ENCODE data around the gene MAN2B2.

The MAN2B2 gene

GRCh38 chr4:6595897-6596537, 21.0 kb downstream of the MAN2B2 start:
- no peak for DNase-seq

- DNase-seq, result no peak
Measured at GRCh38 chr4:6596948-6597347, 22.0 kb downstream of the MAN2B2 start.

DNA sequence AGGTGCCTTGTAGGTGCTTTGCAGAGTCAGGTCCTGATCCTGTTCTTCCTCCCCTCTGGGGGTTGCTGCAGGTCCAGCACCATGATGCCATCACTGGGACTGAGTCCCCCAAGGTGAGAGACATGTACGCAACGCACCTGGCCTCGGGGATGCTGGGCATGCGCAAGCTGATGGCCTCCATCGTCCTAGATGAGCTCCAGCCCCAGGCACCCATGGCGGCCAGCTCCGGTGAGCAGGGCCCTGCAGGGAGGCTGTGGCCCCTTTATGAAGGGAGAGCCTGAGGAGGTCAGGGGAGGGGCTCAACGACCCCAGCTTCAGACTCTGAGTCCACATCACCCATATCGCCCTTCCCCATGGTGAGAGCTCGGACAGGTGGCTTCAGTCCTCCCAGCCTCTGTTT, 23.1 kb downstream of the MAN2B2 start:
- DNase-seq, result no peak

GRCh38 chr4:6598641-6599040, 23.7 kb downstream of the MAN2B2 start:
- DNase-seq, result no peak

GRCh38 chr4:6601661-6602250, 26.8 kb downstream of the MAN2B2 start:
- DNase-seq, result no peak

DNA sequence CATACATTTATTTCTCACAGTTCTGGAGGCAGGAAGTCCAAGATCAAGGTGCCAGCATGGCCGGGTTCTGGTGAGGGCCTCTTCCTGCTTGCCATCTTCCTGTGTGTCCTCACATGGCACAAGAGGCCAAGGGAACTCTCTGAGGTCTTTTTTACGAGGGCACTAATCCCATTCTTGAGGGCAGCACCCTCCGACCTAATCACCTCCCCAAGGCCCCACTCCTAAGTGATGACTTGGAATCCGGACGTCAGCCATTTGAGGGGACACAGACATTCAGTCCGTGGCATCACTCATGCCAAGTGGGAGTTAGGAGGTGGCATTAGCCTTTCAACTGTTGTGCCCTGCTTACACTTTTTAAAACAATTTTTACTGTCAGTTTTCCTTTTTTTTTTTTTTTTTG, 27.3 kb downstream of the MAN2B2 start:
- DNase-seq, result no peak

DNA sequence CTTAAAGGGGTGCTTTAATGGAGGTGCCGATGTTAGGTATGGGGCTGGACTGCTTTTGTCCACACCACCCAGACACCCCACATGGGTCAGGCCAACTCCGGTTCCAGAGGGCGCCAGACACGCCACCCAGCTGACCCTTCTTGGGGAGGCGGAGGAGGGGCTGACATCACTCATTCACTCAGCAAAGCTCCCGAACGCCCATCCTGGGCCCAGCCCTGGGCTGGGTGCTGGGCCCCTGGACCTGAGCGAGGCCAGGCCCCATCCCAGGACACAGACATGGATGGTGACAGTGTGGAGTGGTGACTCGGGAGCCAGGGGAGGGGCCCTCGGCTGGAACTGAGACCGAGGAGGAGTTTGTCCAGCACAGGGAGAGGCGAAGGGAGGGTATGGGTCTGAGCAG, 28.1 kb downstream of the MAN2B2 start:
- DNase-seq, result no peak

DNA sequence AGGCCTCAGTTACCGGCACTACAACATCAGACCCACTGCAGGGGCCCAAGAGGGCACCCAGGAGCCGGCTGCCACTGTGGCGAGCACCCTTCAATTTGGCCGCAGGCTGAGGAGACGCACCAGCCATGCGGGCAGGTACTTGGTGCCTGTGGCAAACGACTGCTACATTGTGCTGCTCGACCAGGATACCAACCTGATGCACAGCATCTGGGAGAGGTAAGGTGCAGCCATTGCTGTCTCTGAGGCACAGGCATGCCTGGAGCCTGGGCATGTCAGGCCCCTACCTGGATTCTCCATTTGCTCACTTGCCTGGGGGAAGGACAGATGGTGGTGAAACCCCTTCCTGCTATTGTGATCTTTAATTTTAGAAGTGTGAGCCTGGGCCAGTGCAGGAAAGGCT, 30.1 kb downstream of the MAN2B2 start:
- DNase-seq, result no peak

- DNase-seq, result no peak
Measured at GRCh38 chr4:6605605-6606004, 30.6 kb downstream of the MAN2B2 start.

DNA sequence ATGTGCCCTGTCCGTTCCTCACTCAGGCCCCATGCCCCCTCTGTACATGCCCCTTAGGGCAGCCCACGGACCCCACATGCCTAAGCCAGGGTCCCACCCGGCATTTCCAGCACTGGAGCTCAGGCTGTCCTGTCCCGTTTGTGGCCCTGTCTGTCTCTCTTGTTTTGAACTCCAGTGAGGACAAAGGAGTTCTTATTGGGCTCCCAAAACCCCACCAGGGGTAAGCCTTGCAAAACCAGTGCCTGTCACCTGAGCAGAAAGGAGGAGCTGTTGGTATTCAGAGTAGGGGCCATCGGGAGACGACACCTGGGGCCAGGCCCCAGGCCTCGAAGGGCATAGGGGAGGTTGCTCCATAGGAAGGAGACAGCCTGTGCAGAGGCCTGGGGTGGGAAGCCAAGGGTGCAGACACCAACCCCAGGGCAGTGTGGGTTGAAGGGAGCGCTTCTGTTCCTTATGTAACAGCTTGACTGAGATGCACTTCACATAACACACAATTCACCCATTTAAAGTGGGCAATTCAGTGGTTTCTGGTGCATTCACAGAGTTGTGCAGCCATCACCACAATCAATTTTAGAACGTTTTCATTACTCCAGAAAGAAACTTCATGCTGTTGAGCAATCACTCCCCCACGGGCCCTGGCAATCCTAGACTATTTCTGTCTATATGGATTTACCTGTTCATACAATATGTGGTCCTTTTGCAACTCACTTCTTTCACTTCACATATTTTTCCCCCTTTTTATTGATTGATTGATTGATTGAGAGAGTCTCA, 31.7 kb downstream of the MAN2B2 start:
- no peak for DNase-seq

DNA sequence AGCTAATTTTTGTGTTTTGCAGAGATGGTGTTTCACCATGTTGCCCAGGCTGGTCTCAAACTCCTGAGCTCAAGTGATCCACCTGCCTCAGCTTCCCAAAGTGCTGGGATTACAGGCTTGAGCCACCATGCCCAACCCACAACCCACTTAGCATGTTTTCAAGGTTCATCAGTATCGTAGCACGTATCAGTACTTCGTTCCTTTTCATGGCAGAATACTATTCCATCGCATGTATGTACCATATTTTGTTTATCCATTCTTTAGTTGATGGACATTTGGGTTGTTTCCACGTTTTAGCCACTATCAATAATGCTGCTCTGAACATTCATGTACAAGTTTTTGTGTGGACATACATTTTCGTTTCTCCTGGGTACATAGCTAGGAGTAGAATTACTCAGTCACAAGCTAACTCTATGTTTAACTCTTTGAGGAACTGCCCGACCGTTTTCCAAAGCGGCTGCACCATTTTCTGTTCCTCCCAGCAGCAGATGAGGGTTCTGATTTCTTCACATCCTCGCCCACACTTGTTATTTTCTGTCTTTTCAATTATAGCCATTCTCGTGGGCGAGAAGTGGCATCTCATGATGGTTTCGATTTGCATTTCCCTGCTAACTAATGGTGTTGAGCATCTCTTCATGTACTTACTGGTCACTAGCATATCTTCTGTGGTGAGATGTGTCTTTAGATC, 32.5 kb downstream of the MAN2B2 start:
- DNase-seq, result no peak

- DNase-seq, result no peak
Measured at GRCh38 chr4:6608758-6609414, 33.9 kb downstream of the MAN2B2 start.

- DNase-seq, result no peak
Measured at GRCh38 chr4:6609415-6610079, 34.6 kb downstream of the MAN2B2 start.

DNA sequence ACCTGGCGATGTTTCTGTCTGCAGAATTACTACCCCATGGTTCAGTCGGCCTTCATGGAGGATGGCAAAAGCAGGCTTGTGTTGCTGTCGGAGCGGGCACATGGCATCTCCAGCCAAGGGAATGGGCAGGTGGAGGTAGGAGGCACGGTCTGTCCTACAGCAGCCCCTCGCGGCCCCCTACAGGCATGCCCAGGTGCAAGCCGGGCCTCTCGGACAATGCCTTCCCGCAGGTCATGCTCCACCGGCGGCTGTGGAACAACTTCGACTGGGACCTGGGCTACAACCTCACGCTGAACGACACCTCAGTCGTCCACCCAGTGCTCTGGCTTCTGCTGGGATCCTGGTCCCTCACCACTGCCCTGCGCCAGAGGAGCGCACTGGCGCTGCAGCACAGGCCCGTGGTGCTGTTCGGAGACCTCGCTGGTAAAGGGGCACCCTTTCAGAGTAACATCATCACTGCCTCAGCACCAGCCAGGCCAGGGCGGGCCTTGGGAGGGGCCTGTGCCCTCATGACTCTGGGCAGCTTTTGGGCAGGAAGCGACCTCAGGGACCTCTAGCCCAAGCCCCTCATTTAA, 36.0 kb downstream of the MAN2B2 start:
- DNase-seq, result no peak

GRCh38 chr4:6612961-6613675, 38.1 kb downstream of the MAN2B2 start:
- no peak for DNase-seq

DNA sequence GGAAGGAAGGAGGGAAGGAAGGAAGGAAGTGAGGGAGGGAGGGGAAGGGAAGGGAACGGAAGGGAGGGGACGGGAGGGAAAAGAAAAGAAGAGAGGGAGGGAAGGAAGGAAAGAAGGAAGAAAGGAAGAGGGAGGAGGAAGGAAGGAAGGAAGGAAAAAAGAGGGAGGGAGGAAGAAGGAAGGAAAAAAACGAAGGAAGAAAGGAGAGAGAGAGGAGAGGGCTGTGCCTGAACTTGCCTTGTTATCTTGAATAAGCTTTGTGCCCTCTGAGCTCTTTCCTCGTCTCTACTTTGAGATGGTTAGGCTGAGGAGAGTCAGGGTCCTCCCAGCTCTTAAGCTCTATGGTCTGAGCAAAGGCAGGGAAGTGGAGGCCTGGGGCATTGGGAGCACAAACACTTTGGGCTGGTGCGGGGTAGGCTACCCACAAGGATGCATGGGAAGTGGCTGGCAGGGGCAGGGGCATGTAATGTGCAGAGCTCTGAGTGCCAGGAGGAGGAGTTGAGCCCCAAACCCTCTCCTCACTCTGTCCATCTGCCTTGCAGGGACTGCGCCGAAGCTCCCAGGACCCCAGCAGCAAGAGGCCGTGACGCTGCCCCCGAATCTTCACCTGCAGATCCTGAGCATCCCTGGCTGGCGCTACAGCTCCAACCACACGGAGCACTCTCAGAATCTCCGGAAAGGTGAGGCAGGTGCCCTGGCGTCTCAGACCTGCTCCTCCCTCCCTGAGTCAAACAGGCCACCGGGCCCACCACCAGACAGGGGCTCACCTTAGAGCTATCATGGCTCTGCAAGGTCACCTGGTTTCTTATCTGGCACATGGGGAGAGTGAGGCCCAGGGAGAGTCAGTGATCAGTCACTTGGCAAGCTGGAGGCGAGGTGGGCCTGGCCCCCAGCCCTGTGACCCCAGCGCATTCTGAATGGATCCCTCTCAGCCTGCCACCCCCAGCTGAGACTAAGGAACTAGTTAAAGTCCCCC, 39.0 kb downstream of the MAN2B2 start:
- no peak for DNase-seq

DNA sequence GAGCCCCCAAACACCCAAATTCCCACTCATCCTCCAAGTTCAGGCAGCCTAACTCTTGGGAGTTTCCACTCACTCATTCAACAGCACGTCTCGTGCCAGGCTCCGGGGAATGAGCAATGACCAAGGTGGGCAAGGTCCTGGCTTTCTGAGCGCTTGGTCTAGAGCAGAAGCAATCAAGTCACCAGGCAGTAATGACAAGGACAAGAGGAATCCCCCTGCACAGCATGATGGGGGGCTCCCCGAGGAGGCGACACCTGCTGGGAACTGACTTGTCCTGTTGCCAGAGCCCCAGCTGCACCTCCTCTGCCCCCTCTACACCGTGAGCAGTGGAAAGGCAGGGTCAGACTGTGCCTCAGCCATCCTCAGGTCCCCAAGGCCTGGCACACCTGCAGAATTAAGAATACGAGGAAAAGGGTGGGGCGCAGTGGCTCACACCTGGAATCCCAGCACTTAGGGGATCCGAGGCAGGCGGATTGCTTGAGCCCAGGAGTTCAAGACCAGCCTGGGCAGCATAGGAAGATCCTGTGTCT, 39.8 kb downstream of the MAN2B2 start:
- no peak for DNase-seq

DNA sequence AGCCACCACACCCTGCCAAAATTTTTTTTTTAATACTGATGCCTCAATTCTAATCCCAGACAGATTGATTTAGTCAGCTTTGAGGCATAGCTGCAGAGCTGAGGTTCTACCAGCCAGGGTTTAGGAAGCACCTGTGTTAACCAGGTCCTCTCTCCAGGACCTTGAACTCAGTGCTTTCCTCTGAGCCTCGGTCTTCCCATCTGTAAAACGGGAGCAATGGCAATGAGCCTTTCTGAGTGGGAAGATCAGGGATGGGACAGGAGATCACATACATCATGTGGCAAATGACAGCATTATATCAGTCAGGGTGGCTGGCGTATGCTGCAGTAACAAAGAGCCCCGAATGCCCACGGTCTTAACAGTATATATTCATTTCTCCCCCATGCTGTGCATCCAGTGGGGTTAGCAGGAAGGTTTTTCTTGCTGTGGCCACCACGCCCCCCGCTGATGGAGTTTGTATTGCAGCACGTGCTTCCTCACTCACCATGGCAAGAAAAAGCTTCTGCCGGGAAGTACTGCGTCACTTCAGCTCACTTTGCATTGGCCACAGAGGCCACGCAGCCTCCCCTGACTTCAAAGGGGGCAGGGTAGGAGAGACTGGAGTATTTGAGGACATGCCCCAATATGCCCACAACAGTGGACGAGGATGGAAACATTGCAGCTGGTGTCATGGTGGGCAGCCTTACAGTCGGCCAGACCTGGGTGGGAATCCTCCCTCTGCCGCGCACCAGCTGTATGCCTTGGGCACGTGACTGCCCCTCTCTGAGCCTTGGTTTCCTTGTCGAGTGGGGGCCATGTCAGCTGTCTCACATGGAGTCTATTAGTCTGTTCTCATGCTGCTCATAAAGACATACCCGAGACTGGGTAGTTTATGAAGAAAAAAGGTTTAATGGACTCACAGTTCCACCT, 41.4 kb downstream of the MAN2B2 start:
- no peak for DNase-seq

DNA sequence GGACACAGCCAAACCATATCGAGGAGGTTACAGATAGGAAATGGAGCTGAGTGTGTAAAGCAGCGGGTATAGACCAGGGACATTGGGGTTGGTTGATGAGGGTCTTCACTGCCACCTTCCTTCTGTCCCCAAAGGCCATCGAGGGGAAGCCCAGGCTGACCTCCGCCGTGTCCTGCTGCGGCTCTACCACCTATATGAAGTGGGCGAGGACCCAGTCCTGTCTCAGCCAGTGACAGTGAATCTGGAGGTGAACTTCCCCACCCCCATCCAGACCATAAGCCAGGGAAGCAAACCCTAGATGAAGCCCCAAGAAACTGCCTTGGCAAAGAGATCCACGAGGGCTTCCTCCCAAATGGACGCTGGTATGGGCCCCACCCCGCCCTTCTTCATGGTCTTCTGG, 42.3 kb downstream of the MAN2B2 start:
- DNase-seq, result no peak
